Esophagus squamous epithelium (tissue), 4 donors: ENCODE measurements around the gene LARP7.

Experiments used
- POLR2A ChIP-seq, 4 donors: fragments of 450-650 bp; IDR thresholded peaks; one replicate each; pipeline ENCODE4 v1.6.1; 2017; ENCODE audit warnings: antibody characterized with exemption in 4 of 4, mild to moderate bottlenecking in 4 of 4, moderate library complexity in 3 of 4
- TF ChIP-seq, protein P1 (sequence below), 6 experiments: fragments of 450-650 bp in 4 of 6; fragments of 200-600 bp in 2 of 6; sonication (generic) in 2 of 6; IDR thresholded peaks; one replicate each; pipeline ENCODE4 v1.5.1; 2016 to 2019; ENCODE audit warnings: antibody characterized with exemption in 6 of 6, mild to moderate bottlenecking in 4 of 6, moderate library complexity in 4 of 6

DNA sequence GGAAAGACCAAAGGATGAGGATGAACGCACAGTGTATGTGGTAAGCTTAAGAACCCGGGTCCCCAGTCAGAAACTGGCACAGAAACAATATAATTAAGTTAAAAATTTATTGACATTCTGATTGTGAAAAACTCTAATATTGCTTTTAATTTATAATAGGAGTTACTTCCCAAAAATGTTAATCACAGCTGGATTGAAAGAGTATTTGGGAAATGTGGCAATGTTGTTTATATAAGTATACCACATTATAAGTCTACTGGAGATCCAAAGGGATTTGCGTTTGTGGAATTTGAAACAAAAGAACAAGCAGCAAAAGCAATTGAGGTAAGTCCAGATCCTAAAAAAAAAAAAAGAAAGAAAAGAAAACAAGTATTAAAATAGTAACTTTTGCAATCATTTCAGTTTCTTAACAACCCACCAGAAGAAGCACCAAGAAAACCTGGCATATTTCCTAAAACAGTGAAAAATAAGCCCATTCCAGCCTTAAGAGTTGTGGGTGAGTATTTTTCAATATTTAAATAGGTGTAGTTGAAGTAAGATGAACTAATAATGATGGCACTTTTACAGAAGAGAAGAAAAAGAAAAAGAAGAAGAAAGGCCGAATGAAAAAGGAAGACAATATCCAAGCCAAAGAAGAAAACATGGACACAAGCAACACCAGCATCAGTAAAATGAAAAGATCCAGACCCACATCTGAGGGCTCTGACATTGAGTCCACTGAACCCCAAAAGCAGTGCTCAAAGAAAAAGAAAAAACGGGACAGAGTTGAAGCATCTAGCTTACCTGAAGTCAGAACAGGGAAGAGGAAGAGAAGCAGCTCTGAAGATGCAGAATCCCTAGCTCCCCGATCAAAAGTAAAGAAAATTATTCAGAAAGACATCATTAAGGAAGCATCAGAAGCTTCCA, 9.9 kb downstream of the LARP7 start:
- TF ChIP-seq, protein P1, sequence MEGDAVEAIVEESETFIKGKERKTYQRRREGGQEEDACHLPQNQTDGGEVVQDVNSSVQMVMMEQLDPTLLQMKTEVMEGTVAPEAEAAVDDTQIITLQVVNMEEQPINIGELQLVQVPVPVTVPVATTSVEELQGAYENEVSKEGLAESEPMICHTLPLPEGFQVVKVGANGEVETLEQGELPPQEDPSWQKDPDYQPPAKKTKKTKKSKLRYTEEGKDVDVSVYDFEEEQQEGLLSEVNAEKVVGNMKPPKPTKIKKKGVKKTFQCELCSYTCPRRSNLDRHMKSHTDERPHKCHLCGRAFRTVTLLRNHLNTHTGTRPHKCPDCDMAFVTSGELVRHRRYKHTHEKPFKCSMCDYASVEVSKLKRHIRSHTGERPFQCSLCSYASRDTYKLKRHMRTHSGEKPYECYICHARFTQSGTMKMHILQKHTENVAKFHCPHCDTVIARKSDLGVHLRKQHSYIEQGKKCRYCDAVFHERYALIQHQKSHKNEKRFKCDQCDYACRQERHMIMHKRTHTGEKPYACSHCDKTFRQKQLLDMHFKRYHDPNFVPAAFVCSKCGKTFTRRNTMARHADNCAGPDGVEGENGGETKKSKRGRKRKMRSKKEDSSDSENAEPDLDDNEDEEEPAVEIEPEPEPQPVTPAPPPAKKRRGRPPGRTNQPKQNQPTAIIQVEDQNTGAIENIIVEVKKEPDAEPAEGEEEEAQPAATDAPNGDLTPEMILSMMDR (IDR thresholded peaks at IDR 0.05): no peak
- no peak for TF ChIP-seq POLR2A (IDR thresholded peaks at IDR 0.05)
